HL-60 (cell line): ENCODE results near the gene NOG.

Source experiments
- CTCF ChIP-seq: IDR thresholded peaks from one replicate; pipeline ENCODE4 v1.5.1; 2011; ENCODE audit warnings: low read length, control low read depth, inconsistent platforms; ENCODE audit not compliant: insufficient read depth
- POLR2AphosphoS5 ChIP-seq: IDR thresholded peaks from 2 replicates; pipeline ENCODE4 v1.6.1; 2012; ENCODE audit warnings: low read depth

GRCh38 chr17:56548661-56549060, 44.8 kb upstream of the NOG start:
- no peak for TF ChIP-seq CTCF
- TF ChIP-seq POLR2AphosphoS5: no peak
